HG02678 (cell line): Measurements from ENCODE around the gene EYS.

ENCODE experiments used
- ATAC-seq: cut with Tn5 transposase; IDR thresholded peaks from one replicate; pipeline ENCODE4 v1.9.1; 2021; ENCODE audit warnings: mild to moderate bottlenecking, moderate library complexity; ENCODE audit not compliant: unreplicated experiment

EYS gene

GRCh38 chr6:64383277-64383676 lies 1323.7 kb downstream of the EYS start:
- no peak for ATAC-seq

- ATAC-seq, result no peak
Observed at GRCh38 chr6:64376394-64376793, 1330.6 kb downstream of the EYS start.

- no peak for ATAC-seq
Observed at GRCh38 chr6:64357430-64357829, 1349.6 kb downstream of the EYS start.

GRCh38 chr6:64347411-64347810 lies 1359.6 kb downstream of the EYS start:
- no peak for ATAC-seq

- ATAC-seq, result no peak
Observed at GRCh38 chr6:64335195-64335594, 1371.8 kb downstream of the EYS start.

- ATAC-seq, result no peak
Observed at GRCh38 chr6:64334636-64335035, 1372.4 kb downstream of the EYS start.

GRCh38 chr6:64330694-64331307 lies 1376.2 kb downstream of the EYS start:
- ATAC-seq, result no peak

- ATAC-seq, result no peak
Observed at GRCh38 chr6:64326939-64327338, 1380.1 kb downstream of the EYS start.

- ATAC-seq, result no peak
Observed at GRCh38 chr6:64325093-64325492, 1381.9 kb downstream of the EYS start.

- ATAC-seq, result no peak
Observed at GRCh38 chr6:64310214-64310613, 1396.8 kb downstream of the EYS start.

GRCh38 chr6:64301307-64302236 lies 1405.5 kb downstream of the EYS start:
- ATAC-seq, result no peak

GRCh38 chr6:64299176-64299575 lies 1407.8 kb downstream of the EYS start:
- no peak for ATAC-seq

- no peak for ATAC-seq
Observed at GRCh38 chr6:64294034-64294433, 1413.0 kb downstream of the EYS start.

GRCh38 chr6:64293298-64293697 lies 1413.7 kb downstream of the EYS start:
- no peak for ATAC-seq

- no peak for ATAC-seq
Observed at GRCh38 chr6:64290867-64291266, 1416.2 kb downstream of the EYS start.

GRCh38 chr6:64289931-64290330 lies 1417.1 kb downstream of the EYS start:
- no peak for ATAC-seq

- ATAC-seq, result no peak
Observed at GRCh38 chr6:64288351-64288750, 1418.7 kb downstream of the EYS start.

- no peak for ATAC-seq
Observed at GRCh38 chr6:64281167-64281566, 1425.9 kb downstream of the EYS start.

GRCh38 chr6:64280569-64280968 lies 1426.5 kb downstream of the EYS start:
- no peak for ATAC-seq

- ATAC-seq, result no peak
Observed at GRCh38 chr6:64270083-64270482, 1436.9 kb downstream of the EYS start.

- ATAC-seq, result peak; percentile 84
Observed at GRCh38 chr6:64266351-64266821, 1440.6 kb downstream of the EYS start.

GRCh38 chr6:64263778-64264177 lies 1443.2 kb downstream of the EYS start:
- no peak for ATAC-seq
